PC-9 (cell line): ENCODE data around the gene PRRG2. TPM values are rescaled to one million over a fixed set of nuclear protein-coding genes. Genes with fewer than 3 reads are reported as not detected.

Experiments used
- BruUV-seq: library from RNA; stranded (reverse); fragments of 400-500 nt; replicated peaks from 2 replicates; lab custom pipeline; 2021; lab: Mats Ljungman, UMichigan
- CTCF ChIA-PET: fragments of 300-600 bp; sonication (Branson Sonifier 250); formaldehyde crosslinking; loops from one replicate; lab custom pipeline; 2022; ENCODE audit warnings: antibody characterized with exemption; lab: Charles Lee
- POLR2A ChIA-PET: fragments of 300-600 bp; sonication (Branson Sonifier 250); formaldehyde crosslinking; loops from one replicate; lab custom pipeline; 2022; ENCODE audit warnings: antibody characterized with exemption; ENCODE audit not compliant: unreplicated experiment; lab: Charles Lee
- DNase-seq, 2 experiments: peaks; one replicate each; pipeline versions ENCODE4 v3.0.0 to v3.0.0-alpha.2; 2015 to 2022; ENCODE audit warnings: mixed read lengths in 1 of 2
- H2AFZ ChIP-seq: fragments of 200-600 bp; sonication (generic); 2 replicates; pipeline ENCODE4 v1.8.1; 2017; ENCODE audit warnings: antibody characterized with exemption
- H3F3A ChIP-seq: fragments of 200-600 bp; sonication (generic); 2 replicates; pipeline ENCODE4 v1.8.1; 2017; ENCODE audit warnings: antibody characterized with exemption, mild to moderate bottlenecking, low read depth; ENCODE audit not compliant: insufficient read depth
- H3K27ac ChIP-seq: fragments of 200-600 bp; sonication (generic); 2 replicates; pipeline ENCODE4 v1.6.1; 2016; ENCODE audit warnings: mixed run types
- H3K27me3 ChIP-seq: fragments of 200-600 bp; sonication (generic); 2 replicates; pipeline ENCODE4 v1.6.1; 2016; ENCODE audit warnings: low read depth, mixed run types; ENCODE audit not compliant: insufficient read depth
- H3K36me3 ChIP-seq: fragments of 200-600 bp; sonication (generic); 2 replicates; pipeline ENCODE4 v1.6.1; 2016; ENCODE audit warnings: low read depth, mixed run types
- H3K4me1 ChIP-seq: fragments of 200-600 bp; sonication (generic); replicated peaks from 2 replicates; pipeline ENCODE4 v1.6.1; 2016; ENCODE audit warnings: mixed run types; ENCODE audit not compliant: insufficient read depth
- H3K4me2 ChIP-seq: fragments of 200-600 bp; sonication (generic); 2 replicates; pipeline ENCODE4 v1.6.1; 2017; ENCODE audit warnings: mixed run types
- H3K4me3 ChIP-seq: fragments of 200-600 bp; sonication (generic); 2 replicates; pipeline ENCODE4 v1.6.1; 2016; ENCODE audit warnings: mixed run types
- H3K79me2 ChIP-seq: fragments of 200-600 bp; sonication (generic); 2 replicates; pipeline ENCODE4 v1.6.1; 2017; ENCODE audit warnings: low read depth, mixed run types
- H3K9me2 ChIP-seq: fragments of 200-600 bp; sonication (generic); 2 replicates; pipeline ENCODE4 v1.8.1; 2017; ENCODE audit warnings: mild to moderate bottlenecking; ENCODE audit not compliant: insufficient read depth
- H3K9me3 ChIP-seq: fragments of 200-600 bp; sonication (generic); 2 replicates; pipeline ENCODE4 v1.8.1; 2016; ENCODE audit warnings: low read depth; ENCODE audit not compliant: insufficient read depth
- H4K20me1 ChIP-seq: fragments of 200-600 bp; sonication (generic); 2 replicates; pipeline ENCODE4 v1.8.1; 2017; ENCODE audit not compliant: insufficient read depth
- CTCF ChIP-seq: fragments of 200-600 bp; sonication (generic); conservative IDR thresholded peaks from 2 replicates; pipeline ENCODE4 v1.6.1; 2017; ENCODE audit warnings: mixed run types, antibody characterized with exemption, mild to moderate bottlenecking, moderate library complexity
- EZH2 ChIP-seq: fragments of 200-600 bp; sonication (generic); IDR thresholded peaks from 2 replicates; pipeline ENCODE4 v1.8.0; 2017; ENCODE audit warnings: antibody characterized with exemption, low read depth
- intact Hi-C: fragments of 100-400 bp; cut with micrococcal nuclease; formaldehyde crosslinking; loops from one replicate; pipeline ENCODE4 v1.10.0; 2022; ENCODE audit not compliant: unreplicated experiment
- total RNA-seq: library from RNA; stranded (reverse); gene quantifications from 2 replicates; pipeline ENCODE4 v1.2.3, GENCODE V29; 2021

PRRG2 gene
- total RNA-seq, 1 experiment from 2014 or later, result 16.2 TPM

DNA sequence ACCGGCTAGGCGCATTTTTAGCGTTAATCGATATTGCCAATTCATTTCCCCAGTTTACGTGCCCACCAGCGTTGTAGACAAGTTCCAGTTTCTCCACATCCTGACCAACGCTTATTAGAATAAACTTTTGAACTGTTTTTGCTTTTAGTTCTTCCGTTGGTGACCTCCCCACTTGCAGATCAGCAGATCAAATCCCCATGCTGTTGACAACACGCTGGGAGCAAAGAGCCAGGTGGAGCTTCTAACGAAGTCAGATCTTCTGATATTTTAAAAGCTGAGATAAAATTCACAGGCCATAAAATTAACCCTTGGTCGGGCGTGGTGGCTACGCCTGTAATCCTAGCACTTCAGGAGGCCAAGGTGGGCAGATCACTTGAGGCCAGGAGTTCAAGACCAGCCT is 32.1 kb upstream of the PRRG2 start:
- Histone ChIP-seq H3K4me1 (peaks cover 11% of the 10 kb centered on the region), H4K20me1 (no peaks in the 10 kb centered on the region), H3K27me3 (0 out of 2 replicates have a peak, but pooled peaks cover 2% of the 10 kb centered on the region), H3K4me3 (no peak overlapping the region), H3K9me3 (no peaks in the 10 kb centered on the region), H3K4me2 (no peak overlapping the region), H3F3A (peaks cover 29% of the 10 kb centered on the region), H3K36me3 (no peaks in the 10 kb centered on the region), H3K9me2 (no peaks in the 10 kb centered on the region), H3K27ac (no peak overlapping the region), H2AFZ (no peak overlapping the region), H3K79me2 (no peaks in the 10 kb centered on the region)
- ChIA-PET POLR2A (interaction anchor here (0.8 kb wide), 1 partner anchor 557 kb away, joined by 3 read pairs; no protein-coding TSS in a partner anchor), CTCF (interaction anchor here (0.6 kb wide), 2 partner anchors 39 to 218 kb away, joined by 3 to 18 read pairs; partner anchors contain the start of gene AP2A1)
- TF ChIP-seq CTCF (no peak), EZH2 (no peak)
- no peak for DNase-seq
- intact Hi-C loops, result no loop called here
- BruUV-seq, result no TSS peak

DNA sequence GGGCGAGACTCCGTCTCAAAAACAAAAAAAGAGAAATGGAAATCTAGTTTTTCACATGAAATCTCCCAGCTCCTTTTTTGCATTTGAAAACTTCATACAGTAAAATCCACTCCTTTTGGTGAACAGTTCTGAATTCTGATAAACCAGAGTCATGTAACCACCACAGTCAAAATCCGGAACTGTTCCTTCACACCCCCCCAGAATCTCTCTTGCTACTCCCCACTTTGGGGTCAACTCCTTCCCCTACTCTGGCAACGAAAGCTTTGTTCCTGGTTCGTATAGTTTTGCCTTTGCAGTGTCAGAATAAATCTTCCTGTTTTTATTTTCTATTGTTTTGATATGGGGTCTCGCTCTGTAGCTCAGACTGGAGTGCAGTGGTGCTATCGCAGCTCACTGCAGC is 29.6 kb upstream of the PRRG2 start:
- ChIA-PET POLR2A (no interaction called here), CTCF (interaction anchor here (0.6 kb wide), 2 partner anchors 24 to 38 kb away, joined by 3 to 7 read pairs; partner anchors contain the start of gene RCN3)
- DNase-seq, result no peak
- no peak for TF ChIP-seq EZH2
- TF ChIP-seq CTCF, result no peak
- Histone ChIP-seq H3K36me3 (no peaks in the 10 kb centered on the region), H3K9me2 (no peaks in the 10 kb centered on the region), H3K4me3 (no peak overlapping the region), H3K79me2 (no peaks in the 10 kb centered on the region), H3K9me3 (no peaks in the 10 kb centered on the region), H3K4me1 (peaks cover 5% of the 10 kb centered on the region), H4K20me1 (no peaks in the 10 kb centered on the region), H3F3A (peaks cover 39% of the 10 kb centered on the region), H3K4me2 (no peak overlapping the region), H3K27ac (no peak overlapping the region), H3K27me3 (no peaks in the 10 kb centered on the region), H2AFZ (no peak overlapping the region)
- no TSS peak for BruUV-seq
- intact Hi-C loops, result no loop called here

DNA sequence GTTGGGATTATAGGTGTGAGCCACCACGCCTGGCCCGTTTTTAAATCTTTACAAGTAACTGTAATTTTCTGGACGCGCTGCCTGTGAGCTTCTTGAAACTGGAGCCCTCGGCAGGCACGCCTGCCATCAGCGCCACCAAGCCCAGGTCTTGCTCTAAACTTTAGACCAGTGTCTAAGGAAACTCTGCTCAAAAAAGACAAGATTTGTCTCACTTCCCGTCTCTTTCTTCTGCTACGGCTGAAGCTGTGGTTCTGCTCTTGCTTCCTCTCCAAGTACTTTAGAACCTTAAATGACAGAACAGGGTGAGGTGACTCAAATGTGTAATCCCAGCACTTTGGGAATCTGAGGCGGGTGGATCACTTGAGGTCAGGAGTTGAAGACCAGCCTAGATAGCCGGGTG is 28.4 kb upstream of the PRRG2 start:
- BruUV-seq, result no TSS peak
- no peaks in the 10 kb centered on the region for H4K20me1 ChIP-seq
- H3F3A ChIP-seq, result peaks cover 30% of the 10 kb centered on the region
- no peak overlapping the region for H3K4me3 ChIP-seq
- H3K9me3 ChIP-seq, result no peaks in the 10 kb centered on the region
- H3K9me2 ChIP-seq, result no peaks in the 10 kb centered on the region
- no peak overlapping the region for H2AFZ ChIP-seq
- H3K36me3 ChIP-seq, result no peaks in the 10 kb centered on the region
- TF ChIP-seq CTCF (no peak), EZH2 (no peak)
- no peaks in the 10 kb centered on the region for H3K4me1 ChIP-seq
- H3K27ac ChIP-seq, result no peak overlapping the region
- no peak overlapping the region for H3K4me2 ChIP-seq
- ChIA-PET POLR2A (no interaction called here), CTCF (no interaction called here)
- H3K79me2 ChIP-seq, result no peaks in the 10 kb centered on the region
- DNase-seq, result no peak
- no peaks in the 10 kb centered on the region for H3K27me3 ChIP-seq
- intact Hi-C loops, result no loop called here
